OCI-LY7 (cell line): ENCODE measurements around the gene SLC5A12. TPM values are rescaled to one million over a fixed set of nuclear protein-coding genes. Genes with fewer than 3 reads are reported as not detected.
"Not testable (repeated sequence)": the region's sequence is repeated elsewhere in the genome, so short reads cannot be mapped to it uniquely, and the experiment has no call there.

ENCODE experiments used
- BruUV-seq: library from RNA; stranded (reverse); fragments of 400-500 nt; replicated peaks from 2 replicates; lab custom pipeline; 2021; lab: Mats Ljungman, UMichigan
- CTCF ChIA-PET: fragments of 300-600 bp; sonication (Branson Sonifier 250); formaldehyde crosslinking; loops from one replicate; lab custom pipeline; 2022; ENCODE audit warnings: antibody characterized with exemption; ENCODE audit not compliant: unreplicated experiment; lab: Charles Lee
- POLR2A ChIA-PET: fragments of 300-600 bp; sonication (Branson Sonifier 250); formaldehyde crosslinking; loops from one replicate; lab custom pipeline; 2022; ENCODE audit warnings: antibody characterized with exemption; lab: Charles Lee
- DNase-seq: peaks from one replicate; pipeline ENCODE4 v3.0.0-alpha.2; 2015; ENCODE audit warnings: low spot score
- H2AFZ ChIP-seq: fragments of 200-600 bp; sonication (generic), shearing (Covaris generic); 2 replicates; pipeline ENCODE4 v1.6.1; 2014; ENCODE audit warnings: mild to moderate bottlenecking, antibody characterized with exemption, low read length, moderate library complexity
- H3K27ac ChIP-seq: fragments of 200-600 bp; sonication (generic); 2 replicates; pipeline ENCODE4 v1.5.1; 2014; ENCODE audit warnings: mixed run types, low read depth, mild to moderate bottlenecking, moderate library complexity, low read length, inconsistent platforms; ENCODE audit not compliant: poor library complexity, severe bottlenecking
- H3K36me3 ChIP-seq: fragments of 200-600 bp; sonication (generic); 2 replicates; pipeline ENCODE4 v1.6.1; 2014; ENCODE audit warnings: mild to moderate bottlenecking, antibody characterized with exemption, low read length, moderate library complexity, mixed read lengths; ENCODE audit not compliant: insufficient read depth
- H3K4me1 ChIP-seq: fragments of 200-600 bp; sonication (generic); 2 replicates; pipeline ENCODE4 v1.5.1; 2014; ENCODE audit warnings: mild to moderate bottlenecking, low read length; ENCODE audit not compliant: insufficient read depth, poor library complexity, severe bottlenecking
- H3K4me2 ChIP-seq: fragments of 200-600 bp; sonication (generic); 2 replicates; pipeline ENCODE4 v1.6.1; 2014; ENCODE audit warnings: mild to moderate bottlenecking, low read length
- H3K4me3 ChIP-seq: fragments of 200-600 bp; sonication (generic); 2 replicates; pipeline ENCODE4 v1.5.1; 2014; ENCODE audit warnings: mild to moderate bottlenecking, low read depth, low read length; ENCODE audit not compliant: poor library complexity, severe bottlenecking
- H3K79me2 ChIP-seq: fragments of 200-600 bp; sonication (generic); 2 replicates; pipeline ENCODE4 v1.6.1; 2016; ENCODE audit warnings: low read depth, mild to moderate bottlenecking, low read length, moderate library complexity, mixed read lengths; ENCODE audit not compliant: insufficient read depth
- H3K9me2 ChIP-seq: fragments of 200-600 bp; sonication (generic); 2 replicates; pipeline ENCODE4 v1.6.1; 2016; ENCODE audit warnings: mild to moderate bottlenecking, low read length, mixed read lengths; ENCODE audit not compliant: insufficient read depth
- H3K9me3 ChIP-seq: fragments of 200-600 bp; sonication (generic); 2 replicates; pipeline ENCODE4 v1.6.1; 2014; ENCODE audit warnings: mild to moderate bottlenecking, mixed run types, low read length, mixed read lengths
- H4K20me1 ChIP-seq: fragments of 200-600 bp; sonication (generic); 2 replicates; pipeline ENCODE4 v1.6.1; 2014; ENCODE audit warnings: mild to moderate bottlenecking, antibody characterized with exemption, low read length, moderate library complexity, mixed read lengths; ENCODE audit not compliant: insufficient read depth
- EZH2phosphoT487 ChIP-seq: fragments of 200-600 bp; sonication (generic); IDR thresholded peaks from 2 replicates; pipeline ENCODE4 v1.6.1; 2018; ENCODE audit warnings: low read depth, borderline replicate concordance, mild to moderate bottlenecking, mixed run types, antibody characterized with exemption, low read length, moderate library complexity, mixed read lengths
- intact Hi-C: fragments of 100-400 bp; cut with micrococcal nuclease; formaldehyde crosslinking; loops from one replicate; pipeline ENCODE4 v1.10.0; 2022; ENCODE audit not compliant: unreplicated experiment
- total RNA-seq, 2 experiments: library from RNA; depleted of rRNA in 1 of 2; stranded (reverse); fragments of >200 nt in 1 of 2; shearing (Covaris generic) in 1 of 2; gene quantifications; 2 replicates each; pipeline ENCODE4 v1.2.3, GENCODE V29; 2014 to 2022
- TF ChIP-seq, protein P1 (sequence below): fragments of 200-600 bp; sonication (generic); conservative IDR thresholded peaks from 2 replicates; pipeline ENCODE4 v1.5.1; 2014; ENCODE audit warnings: mild to moderate bottlenecking, antibody characterized with exemption, low read length, moderate library complexity, mixed read lengths

Gene SLC5A12
- total RNA-seq, 2 experiments from 2014 or later: not detected

DNA sequence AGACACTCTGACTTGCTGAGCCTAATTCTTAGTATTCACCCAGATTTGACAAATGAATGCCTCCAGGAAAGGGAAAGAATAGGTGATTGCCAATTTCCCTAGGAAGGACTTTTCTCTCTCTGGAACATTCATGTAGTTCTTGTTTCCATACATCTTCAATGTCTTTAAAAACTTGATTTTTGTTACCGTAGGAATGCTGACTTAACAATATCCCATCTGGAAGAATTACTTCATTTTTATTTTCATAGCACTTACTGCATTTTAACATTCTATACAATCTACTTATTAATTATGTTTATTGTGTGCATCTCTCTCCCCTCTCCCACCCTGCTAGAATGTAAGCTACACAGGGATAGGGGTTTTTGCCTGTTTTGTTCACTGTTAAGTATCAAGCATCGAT lies 66.6 kb downstream of the SLC5A12 start:
- no peaks in the 10 kb centered on the region for H3K79me2 ChIP-seq
- no peak overlapping the region for H3K4me2 ChIP-seq
- TF ChIP-seq, protein P1, sequence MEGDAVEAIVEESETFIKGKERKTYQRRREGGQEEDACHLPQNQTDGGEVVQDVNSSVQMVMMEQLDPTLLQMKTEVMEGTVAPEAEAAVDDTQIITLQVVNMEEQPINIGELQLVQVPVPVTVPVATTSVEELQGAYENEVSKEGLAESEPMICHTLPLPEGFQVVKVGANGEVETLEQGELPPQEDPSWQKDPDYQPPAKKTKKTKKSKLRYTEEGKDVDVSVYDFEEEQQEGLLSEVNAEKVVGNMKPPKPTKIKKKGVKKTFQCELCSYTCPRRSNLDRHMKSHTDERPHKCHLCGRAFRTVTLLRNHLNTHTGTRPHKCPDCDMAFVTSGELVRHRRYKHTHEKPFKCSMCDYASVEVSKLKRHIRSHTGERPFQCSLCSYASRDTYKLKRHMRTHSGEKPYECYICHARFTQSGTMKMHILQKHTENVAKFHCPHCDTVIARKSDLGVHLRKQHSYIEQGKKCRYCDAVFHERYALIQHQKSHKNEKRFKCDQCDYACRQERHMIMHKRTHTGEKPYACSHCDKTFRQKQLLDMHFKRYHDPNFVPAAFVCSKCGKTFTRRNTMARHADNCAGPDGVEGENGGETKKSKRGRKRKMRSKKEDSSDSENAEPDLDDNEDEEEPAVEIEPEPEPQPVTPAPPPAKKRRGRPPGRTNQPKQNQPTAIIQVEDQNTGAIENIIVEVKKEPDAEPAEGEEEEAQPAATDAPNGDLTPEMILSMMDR: no peak
- TF ChIP-seq EZH2phosphoT487: no peak
- DNase-seq: no peak
- H3K4me3 ChIP-seq: no peak overlapping the region
- H3K36me3 ChIP-seq: no peaks in the 10 kb centered on the region
- intact Hi-C loops: no loop called here
- H3K27ac ChIP-seq: no peak overlapping the region
- no TSS peak for BruUV-seq
- POLR2A ChIA-PET: no interaction called here
- no peaks in the 10 kb centered on the region for H3K9me3 ChIP-seq
- H3K9me2 ChIP-seq: no peaks in the 10 kb centered on the region
- CTCF ChIA-PET: no interaction called here
- H3K4me1 ChIP-seq: no peaks in the 10 kb centered on the region
- H4K20me1 ChIP-seq: no peaks in the 10 kb centered on the region
- H2AFZ ChIP-seq: no peak overlapping the region

DNA sequence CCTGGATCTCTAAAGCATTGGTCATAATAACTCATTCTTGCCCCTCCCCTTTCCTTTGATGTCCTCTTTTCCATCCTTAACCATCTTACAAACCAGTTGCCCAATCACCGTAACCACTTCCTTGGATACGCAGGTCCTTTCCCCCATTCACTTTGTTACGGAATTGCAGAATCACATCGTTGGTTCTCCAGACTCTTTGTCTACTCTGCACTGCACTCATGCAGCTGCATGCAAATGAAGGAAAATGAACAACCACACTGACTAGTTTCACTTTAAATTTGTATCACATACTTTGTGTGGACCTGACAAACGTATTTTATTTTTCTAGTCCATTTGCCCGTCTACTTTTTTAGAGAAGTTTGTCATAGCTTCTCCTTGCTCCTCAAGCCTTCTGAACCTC lies 69.9 kb downstream of the SLC5A12 start:
- no peak for DNase-seq
- Histone ChIP-seq H3K9me3 (no peaks in the 10 kb centered on the region), H3K9me2 (no peaks in the 10 kb centered on the region), H2AFZ (no peak overlapping the region), H3K36me3 (no peaks in the 10 kb centered on the region), H3K4me2 (no peak overlapping the region), H3K4me1 (no peaks in the 10 kb centered on the region), H3K27ac (no peak overlapping the region), H4K20me1 (no peaks in the 10 kb centered on the region), H3K4me3 (no peak overlapping the region), H3K79me2 (no peaks in the 10 kb centered on the region)
- POLR2A ChIA-PET: interaction anchor here (0.5 to 1.0 kb wide), 2 partner anchors 16 to 177 kb away, joined by 3 read pairs; no protein-coding TSS in a partner anchor
- intact Hi-C loops: loop anchor here (5.0 kb wide), 2 partner anchors 130 to 365 kb away; no protein-coding TSS in a partner anchor
- CTCF ChIA-PET: no interaction called here
- no peak for TF ChIP-seq EZH2phosphoT487
- TF ChIP-seq, protein P1: no peak
- no TSS peak for BruUV-seq

DNA sequence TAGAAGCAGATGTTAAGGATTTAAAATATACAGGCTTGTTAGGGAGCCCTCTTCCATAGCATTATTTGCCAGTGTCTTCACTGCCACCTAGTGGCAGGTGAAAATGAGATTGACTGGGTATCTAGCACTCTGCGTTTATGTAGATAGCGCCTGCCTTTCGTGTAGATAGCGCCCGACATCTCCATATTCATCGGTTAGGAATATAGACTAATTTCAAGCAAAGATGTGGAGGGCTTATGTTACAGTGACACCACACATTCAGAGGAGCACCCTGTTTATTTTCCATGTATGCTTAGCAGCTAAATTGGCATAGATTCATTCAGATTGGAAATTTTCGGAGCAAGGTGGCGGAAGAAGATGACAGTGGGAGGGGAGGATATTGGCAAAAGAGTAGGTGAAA lies 72.0 kb downstream of the SLC5A12 start:
- Histone ChIP-seq H3K4me3 (no peak overlapping the region), H3K4me2 (no peak overlapping the region), H3K79me2 (no peaks in the 10 kb centered on the region), H3K9me3 (no peaks in the 10 kb centered on the region), H3K27ac (no peak overlapping the region), H4K20me1 (no peaks in the 10 kb centered on the region), H3K9me2 (no peaks in the 10 kb centered on the region), H3K36me3 (no peaks in the 10 kb centered on the region), H2AFZ (no peak overlapping the region), H3K4me1 (no peaks in the 10 kb centered on the region)
- POLR2A ChIA-PET: no interaction called here
- DNase-seq: peak; percentile 60
- CTCF ChIA-PET: no interaction called here
- intact Hi-C loops: loop anchor here (1.0 to 5.0 kb wide), 3 partner anchors 128 to 363 kb away; no protein-coding TSS in a partner anchor
- BruUV-seq: no TSS peak
- no peak for TF ChIP-seq EZH2phosphoT487
- TF ChIP-seq, protein P1: peak; percentile 88

DNA sequence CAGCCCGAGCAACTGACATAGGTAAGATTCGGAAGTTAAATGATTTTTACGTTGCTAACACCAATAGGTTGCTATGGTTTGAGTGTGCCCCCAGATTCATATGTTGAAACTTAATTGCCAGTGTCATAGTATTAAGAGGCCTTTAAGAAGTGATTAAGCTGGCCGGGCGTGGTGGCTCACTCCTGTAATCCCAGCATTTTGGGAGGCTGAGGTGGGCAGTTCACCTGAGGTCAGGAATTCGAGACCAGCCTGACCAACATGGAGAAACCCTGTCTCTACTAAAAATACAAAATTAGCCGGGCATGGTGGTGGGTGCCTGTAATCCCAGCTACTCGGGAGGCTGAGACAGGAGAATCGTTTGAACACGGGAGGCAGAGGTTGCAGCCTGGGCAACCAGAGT lies 78.5 kb downstream of the SLC5A12 start:
- H3K9me3 ChIP-seq, H3K9me2 ChIP-seq, BruUV-seq, H3K4me2 ChIP-seq, intact Hi-C loops, CTCF ChIA-PET, H3K4me3 ChIP-seq, H3K4me1 ChIP-seq, H3K36me3 ChIP-seq, H3K27ac ChIP-seq, DNase-seq, H3K79me2 ChIP-seq, H4K20me1 ChIP-seq, H2AFZ ChIP-seq: not testable (repeated sequence)
- POLR2A ChIA-PET: interaction anchor here (0.6 kb wide), 1 partner anchor 167 kb away, joined by 3 read pairs; no protein-coding TSS in a partner anchor
